GM13976 (cell line): ENCODE measurements around the gene NTHL1.

ENCODE experiments used
- DNase-seq: peaks from one replicate; pipeline ENCODE4 v3.0.0; 2012; ENCODE audit warnings: low spot score
- CTCF ChIP-seq: IDR thresholded peaks from 2 replicates; pipeline ENCODE4 v1.5.1; 2012; ENCODE audit warnings: borderline replicate concordance, mild to moderate bottlenecking; ENCODE audit not compliant: insufficient read depth; ENCODE audit errors: extremely low read depth, missing control alignments, control extremely low read depth
- in situ Hi-C: fragments of 300-500 bp; cut with MboI; formaldehyde crosslinking; loops from one replicate; pipeline ENCODE4 v1.12.0; 2022; ENCODE audit warnings: low sequenced_read_pairs, mixed read lengths, inconsistent platforms; ENCODE audit not compliant: unreplicated experiment

Gene NTHL1

GRCh38 chr16:2001456-2002355 is 45.9 kb downstream of the NTHL1 start:
- DNase-seq, result no peak
- in situ Hi-C loops, result loop anchor here (25.0 kb wide), 1 partner anchor 486 kb away; the partner anchor contains the start of gene TBC1D24
- no peak for TF ChIP-seq CTCF

- no peak for TF ChIP-seq CTCF
- in situ Hi-C loops, result loop anchor here (25.0 kb wide), 1 partner anchor 486 kb away; the partner anchor contains the start of gene TBC1D24
- no peak for DNase-seq
Measured at GRCh38 chr16:2001035-2001434, 46.6 kb downstream of the NTHL1 start.

GRCh38 chr16:1999866-2000514 is 47.6 kb downstream of the NTHL1 start:
- in situ Hi-C loops, result loop anchor here (25.0 kb wide), 1 partner anchor 487 kb away; the partner anchor contains the start of gene TBC1D24
- TF ChIP-seq CTCF, result no peak
- no peak for DNase-seq

GRCh38 chr16:1998852-1999801 is 48.5 kb downstream of the NTHL1 start:
- no peak for TF ChIP-seq CTCF
- no peak for DNase-seq
- in situ Hi-C loops, result no loop called here

- no peak for DNase-seq
- in situ Hi-C loops, result no loop called here
- no peak for TF ChIP-seq CTCF
Measured at GRCh38 chr16:1998360-1998835, 49.2 kb downstream of the NTHL1 start.
